ENCODE measurements around the gene LVRN. TPM values are rescaled to one million over a fixed set of nuclear protein-coding genes. Genes with fewer than 3 reads are reported as not detected.

The LVRN gene
- total and polyA plus RNA-seq, 2 of the 4 experiments (the other 2 are of a cell fraction), result 0.10 to 0.18 TPM

DNA sequence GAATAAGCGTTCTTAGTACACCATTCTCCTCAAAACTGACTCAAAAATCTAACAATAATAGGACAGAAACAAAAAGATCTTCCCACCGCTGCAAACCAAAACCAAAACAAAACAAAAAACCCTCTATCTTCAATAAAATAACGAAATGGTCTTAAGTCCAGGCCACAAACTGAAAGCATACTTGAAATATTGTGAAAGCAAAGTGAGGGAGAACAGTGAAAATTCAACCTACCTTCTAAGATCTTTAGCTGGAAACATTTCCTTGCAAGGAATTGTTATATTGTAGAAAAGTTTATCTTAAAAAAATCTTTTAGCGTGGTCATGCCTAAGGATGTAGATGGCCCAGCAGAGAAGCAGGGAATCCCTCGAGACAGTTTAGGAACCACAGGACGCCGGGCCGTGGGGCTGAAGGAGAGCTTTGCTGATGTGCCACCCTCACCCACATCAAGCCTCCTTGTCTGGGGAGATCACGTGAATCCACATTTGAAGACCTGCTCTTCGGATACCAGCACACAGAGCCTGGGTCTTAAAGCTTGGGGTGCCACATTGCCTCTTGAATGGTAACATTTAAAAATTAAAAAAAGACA is 27.8 kb upstream of the LVRN start:
- Histone ChIP-seq H2AK9ac (replicated peaks; ENCODE audit: low read depth, low read length, poor library complexity) (no peak overlapping the region), H3K18ac (ENCODE audit: low read depth, low read length) (no peak overlapping the region), H3K27ac (ENCODE audit: insufficient read depth, low read length) (no peak overlapping the region), H3K4ac (ENCODE audit: low read depth, low read length) (no peak overlapping the region), H3K79me1 (ENCODE audit: low read depth in 1 of 2, low read length in 2 of 2) (no peaks in the 10 kb centered on the region), H4K20me1 (ENCODE audit: insufficient read depth, low read length) (no peaks in the 10 kb centered on the region), H3K27me3 (ENCODE audit: control insufficient read depth, insufficient read depth, low read length) (no peaks in the 10 kb centered on the region), H3K23ac (ENCODE audit: low read depth, low read length) (no peak overlapping the region), H3K9me3 (ENCODE audit: control insufficient read depth, insufficient read depth, low read length) (no peaks in the 10 kb centered on the region), H3K36me3 (ENCODE audit: control insufficient read depth, insufficient read depth, low read length) (no peaks in the 10 kb centered on the region), H3K4me1 (ENCODE audit: control insufficient read depth, insufficient read depth, low read length) (no peaks in the 10 kb centered on the region), H2BK120ac (ENCODE audit: low read depth, low read length) (no peak overlapping the region), H2AFZ (replicated peaks; ENCODE audit: low read length, poor library complexity) (no peak overlapping the region), H4K91ac (ENCODE audit: insufficient read depth, low read depth, low read length) (no peak overlapping the region), H3K4me2 (ENCODE audit: low read depth, low read length) (no peak overlapping the region), H3K14ac (replicated peaks; ENCODE audit: low read depth, low read length) (no peak overlapping the region), H4K5ac (ENCODE audit: low read depth, low read length) (no peak overlapping the region), H2AK5ac (ENCODE audit: low read depth, low read length) (no peak overlapping the region), H3K56ac (ENCODE audit: extremely low read depth, insufficient read depth, low read length) (no peak overlapping the region), H2BK15ac (ENCODE audit: low read depth, low read length) (no peak overlapping the region), H2BK5ac (ENCODE audit: low read depth, low read length, poor library complexity, severe bottlenecking) (no peak overlapping the region), H3K4me3 (ENCODE audit: insufficient read depth, low read depth, low read length) (no peak overlapping the region), H2BK20ac (ENCODE audit: low read depth, low read length) (no peak overlapping the region), H4K8ac (ENCODE audit: low read depth in 2 of 2, low read length in 2 of 2) (no peak overlapping the region), H3K9me1 (ENCODE audit: insufficient read depth, low read length) (no peaks in the 10 kb centered on the region), H3K9ac (ENCODE audit: low read depth, low read length) (no peak overlapping the region)
- dilution Hi-C loops (cut with HindIII; ENCODE audit: low sequenced_read_pairs, unreplicated experiment) (no loop called here), in situ Hi-C loops (cut with MboI; ENCODE audit: low sequenced_read_pairs) (no loop called here), intact Hi-C loops (cut with micrococcal nuclease) (no loop called here)
- ChIA-PET CTCF (interaction anchor here (1.5 kb wide), 1 partner anchor 19 kb away, joined by 4 read pairs; no protein-coding TSS in a partner anchor), POLR2A (ENCODE audit: unreplicated experiment) (no interaction called here)
- no peak for ATAC-seq (ENCODE audit: low read depth)
- DNase-seq, result no peak
- no CpG with 5 or more reads among the region's 10 CpGs for WGBS, 2 experiments (ENCODE audit: extremely low coverage in 2 of 2, insufficient read length in 1 of 2)
- TF ChIP-seq MAFK (IDR thresholded peaks at IDR 0.05; ENCODE audit: low read depth, low read length), result no peak
- TF ChIP-seq RFX5 (IDR thresholded peaks at IDR 0.05; ENCODE audit: low read depth, low read length), result no peak
- TF ChIP-seq POLR2A (IDR thresholded peaks at IDR 0.05; ENCODE audit: low read depth, low read length), result no peak
- TF ChIP-seq FOS (IDR thresholded peaks at IDR 0.05; ENCODE audit: low read depth, low read length), result no peak
- no peak for TF ChIP-seq SMC3 (IDR thresholded peaks at IDR 0.05; ENCODE audit: low read depth, low read length)
- no TSS peak for BruUV-seq (replicated peaks)
